Measurements from ENCODE around the gene ING4. TPM values are rescaled to one million over a fixed set of nuclear protein-coding genes. Genes with fewer than 3 reads are reported as not detected.

Gene ING4
- total and polyA plus RNA-seq, 2 of the 13 experiments (the other 11 are each of a cell fraction or from before 2014, with no cell fraction given): 14.4 to 32.4 TPM

DNA sequence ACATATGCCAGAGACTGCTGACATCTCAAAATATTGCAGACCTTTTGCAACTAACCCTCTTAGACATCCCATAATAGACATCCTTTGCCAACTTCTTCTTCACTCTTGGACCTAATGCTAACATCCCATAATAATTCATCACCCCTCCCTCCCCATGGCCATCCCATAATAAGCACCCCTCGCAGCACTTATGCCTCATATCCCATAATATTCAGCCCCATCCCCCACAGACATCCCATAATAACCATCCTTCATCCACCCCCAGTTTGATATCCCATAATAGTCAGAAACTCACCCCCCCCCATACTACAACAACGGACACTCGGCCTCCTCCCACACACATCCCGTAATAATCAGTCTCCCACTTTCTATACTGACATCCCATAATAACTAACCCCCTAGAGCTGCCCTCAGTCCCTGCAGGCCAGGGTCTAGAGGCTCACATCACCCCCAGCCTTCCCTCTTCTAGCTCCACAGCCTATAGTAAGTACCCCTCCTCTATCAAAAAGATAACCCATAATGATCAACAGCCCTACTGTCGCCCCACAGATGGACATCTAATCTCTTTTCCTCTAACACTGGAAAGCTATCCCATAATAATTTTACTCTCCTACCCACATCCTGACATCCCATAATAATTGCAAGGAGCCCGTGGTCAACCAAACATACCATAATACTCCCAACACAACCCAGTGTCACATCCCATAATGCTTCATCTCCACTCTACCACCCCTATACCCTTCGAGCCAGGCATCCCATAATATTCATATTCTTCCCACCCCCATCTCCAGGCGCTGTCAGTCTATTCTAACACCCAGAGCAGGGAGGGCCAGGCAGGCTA lies 54.9 kb downstream of the ING4 start (continued):
- TF ChIP-seq SRSF1 (optimal IDR thresholded peaks at IDR 0.05; ENCODE audit: low read depth, low read length) (no peak), ASH2L (IDR thresholded peaks at IDR 0.05; ENCODE audit: insufficient read length, low read depth, low read length) (no peak), HIVEP1 (CRISPR knock-in tag; IDR thresholded peaks at IDR 0.05) (no peak), HES4 (CRISPR knock-in tag; IDR thresholded peaks at IDR 0.05; ENCODE audit: borderline replicate concordance) (no peak), SMARCC2 (IDR thresholded peaks at IDR 0.05) (no peak), ZNF234 (CRISPR knock-in tag; conservative IDR thresholded peaks at IDR 0.05) (no peak), SNAI1 (CRISPR knock-in tag; IDR thresholded peaks at IDR 0.05; ENCODE audit: borderline replicate concordance) (no peak), PRMT3 (CRISPR knock-in tag; IDR thresholded peaks at IDR 0.05; ENCODE audit: borderline replicate concordance, low read depth) (no peak), ZNF557 (CRISPR knock-in tag; IDR thresholded peaks at IDR 0.05) (no peak), IKZF1 (IDR thresholded peaks at IDR 0.05) (no peak), ZFX (CRISPR knock-in tag; IDR thresholded peaks at IDR 0.05; ENCODE audit: low read depth) (no peak), YEATS4 (CRISPR knock-in tag; IDR thresholded peaks at IDR 0.05; ENCODE audit: borderline replicate concordance) (no peak)
- TF ChIP-seq, protein P1, sequence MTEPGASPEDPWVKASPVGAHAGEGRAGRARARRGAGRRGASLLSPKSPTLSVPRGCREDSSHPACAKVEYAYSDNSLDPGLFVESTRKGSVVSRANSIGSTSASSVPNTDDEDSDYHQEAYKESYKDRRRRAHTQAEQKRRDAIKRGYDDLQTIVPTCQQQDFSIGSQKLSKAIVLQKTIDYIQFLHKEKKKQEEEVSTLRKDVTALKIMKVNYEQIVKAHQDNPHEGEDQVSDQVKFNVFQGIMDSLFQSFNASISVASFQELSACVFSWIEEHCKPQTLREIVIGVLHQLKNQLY (CRISPR knock-in tag; IDR thresholded peaks at IDR 0.05): no peak
- TF ChIP-seq, protein P2, sequence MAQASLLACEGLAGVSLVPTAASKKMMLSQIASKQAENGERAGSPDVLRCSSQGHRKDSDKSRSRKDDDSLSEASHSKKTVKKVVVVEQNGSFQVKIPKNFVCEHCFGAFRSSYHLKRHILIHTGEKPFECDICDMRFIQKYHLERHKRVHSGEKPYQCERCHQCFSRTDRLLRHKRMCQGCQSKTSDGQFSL (CRISPR knock-in tag; IDR thresholded peaks at IDR 0.05): 0 out of 2 replicates have a peak, but pooled peaks have one; percentile 8
